K562 (cell line): Measurements from ENCODE around the gene VSIG4. TPM values are rescaled to one million over a fixed set of nuclear protein-coding genes. Genes with fewer than 3 reads are reported as not detected.

Experiments used
- ATF1 ChIP-seq, 2 experiments: fragments of 450-650 bp in 1 of 2; IDR thresholded peaks; 2 replicates each; pipeline ENCODE4 v1.6.1; 2016; ENCODE audit warnings: missing compliant biosample characterization in 1 of 2, missing genetic modification characterization in 1 of 2
- BMI1 ChIP-seq: fragments of 150-350 bp; IDR thresholded peaks from 2 replicates; pipeline ENCODE4 v1.6.1; 2014; ENCODE audit warnings: low read length
- CREBBP ChIP-seq: IDR thresholded peaks from one replicate; pipeline ENCODE4 v1.6.1; 2012; ENCODE audit warnings: low read depth, mild to moderate bottlenecking, control low read depth, inconsistent platforms, low read length
- EWSR1 ChIP-seq: fragments of 450-650 bp; IDR thresholded peaks from 2 replicates; pipeline ENCODE4 v1.6.1; 2018; ENCODE audit warnings: borderline replicate concordance, mild to moderate bottlenecking, low read depth, moderate library complexity; ENCODE audit not compliant: partially characterized antibody
- HNRNPK ChIP-seq: fragments of 200-400 bp; formaldehyde crosslinking; IDR thresholded peaks from one replicate; pipeline ENCODE4 v1.6.1; 2018; ENCODE audit warnings: mild to moderate bottlenecking, low read depth, low read length; ENCODE audit not compliant: poor library complexity, severe bottlenecking
- HNRNPUL1 ChIP-seq: fragments of 200-400 bp; formaldehyde crosslinking; IDR thresholded peaks from 2 replicates; pipeline ENCODE4 v1.6.1; 2017; ENCODE audit warnings: low read length
- MAFG ChIP-seq: fragments of 450-650 bp; conservative IDR thresholded peaks from 2 replicates; pipeline ENCODE4 v1.6.1; 2016; ENCODE audit warnings: missing genetic modification characterization, missing compliant biosample characterization
- MLX ChIP-seq, 2 experiments: fragments of 450-650 bp in 1 of 2; sonication (generic) in 1 of 2; formaldehyde crosslinking; conservative IDR thresholded peaks; 2 replicates each; pipeline versions ENCODE4 v1.4.0 to v1.8.1; 2020 to 2022; ENCODE audit warnings: mild to moderate bottlenecking in 1 of 2, missing genetic modification reagents in 1 of 2
- NFE2L1 ChIP-seq: fragments of 450-650 bp; IDR thresholded peaks from 2 replicates; pipeline ENCODE4 v1.6.1; 2016; ENCODE audit warnings: missing genetic modification characterization, low read depth, mild to moderate bottlenecking, missing compliant biosample characterization, moderate library complexity, borderline replicate concordance
- PTBP1 ChIP-seq: fragments of 200-400 bp; formaldehyde crosslinking; IDR thresholded peaks from 2 replicates; pipeline ENCODE4 v1.6.1; 2017; ENCODE audit warnings: low read depth, low read length
- TBL1XR1 ChIP-seq, 2 experiments: IDR thresholded peaks; 2 replicates each; pipeline ENCODE4 v1.6.1; 2012; ENCODE audit warnings: improper control_type of control experiment in 2 of 2, low read length in 2 of 2, mild to moderate bottlenecking in 1 of 2
- VEZF1 ChIP-seq: fragments of 200-800 bp; sonication (Bioruptor generic); IDR thresholded peaks from 2 replicates; pipeline ENCODE4 v1.6.1; 2017; ENCODE audit warnings: missing genetic modification characterization, missing compliant biosample characterization
- ZNF174 ChIP-seq: fragments of 250-450 bp; sonication (Bioruptor Pico); IDR thresholded peaks from 2 replicates; pipeline ENCODE4 v1.4.0; 2020; ENCODE audit warnings: mild to moderate bottlenecking
- ZNF280B ChIP-seq: fragments of 250-450 bp; sonication (Bioruptor Pico); IDR thresholded peaks from 2 replicates; pipeline ENCODE4 v1.5.1; 2021; ENCODE audit warnings: mild to moderate bottlenecking
- ZNF316 ChIP-seq: fragments of 450-650 bp; IDR thresholded peaks from 2 replicates; pipeline ENCODE4 v1.6.1; 2016
- polyA plus RNA-seq, 8 experiments: library from polyadenylated mRNA; depleted of rRNA in 4 of 8; stranded (reverse) in 5 of 8; unstranded in 3 of 8; fragments of >200 nt; fragmentation: Nextera tagmentation in 2 of 8; fragmentation: Illumina TruSeq in 1 of 8; extraction: Ambion mirVana in 2 of 8; extraction: Trizol in 1 of 8; gene quantifications; 2 replicates each; pipeline versions ENCODE4 v1.2.1 to v1.2.3, GENCODE V29; 2011 to 2014; ENCODE audit warnings: inconsistent platforms in 1 of 8, missing spikeins in 1 of 8
- total RNA-seq, 7 experiments: library from RNA; depleted of rRNA in 6 of 7; stranded (reverse); fragments of >200 nt in 6 of 7; fragmentation: Illumina TruSeq in 2 of 7; extraction: Trizol in 2 of 7; gene quantifications; 2 replicates each; pipeline versions ENCODE4 v1.2.1 to v1.2.3, GENCODE V29; 2011 to 2021; ENCODE audit warnings: low replicate concordance in 1 of 7
- TF ChIP-seq, protein P1 (sequence below): fragments of 450-650 bp; formaldehyde crosslinking; IDR thresholded peaks from 2 replicates; pipeline ENCODE4 v1.4.0; 2020; ENCODE audit warnings: mild to moderate bottlenecking, moderate library complexity
- TF ChIP-seq, protein P2 (sequence below): fragments of 150-350 bp; conservative IDR thresholded peaks from 2 replicates; pipeline ENCODE4 v1.6.1; 2014; ENCODE audit warnings: low read length

Gene VSIG4
- total and polyA plus RNA-seq, 9 of the 15 experiments (the other 6 are each of a cell fraction or from before 2014, with no cell fraction given) = 0.22 to 1.6 (median 0.46) TPM; not detected in 1

DNA sequence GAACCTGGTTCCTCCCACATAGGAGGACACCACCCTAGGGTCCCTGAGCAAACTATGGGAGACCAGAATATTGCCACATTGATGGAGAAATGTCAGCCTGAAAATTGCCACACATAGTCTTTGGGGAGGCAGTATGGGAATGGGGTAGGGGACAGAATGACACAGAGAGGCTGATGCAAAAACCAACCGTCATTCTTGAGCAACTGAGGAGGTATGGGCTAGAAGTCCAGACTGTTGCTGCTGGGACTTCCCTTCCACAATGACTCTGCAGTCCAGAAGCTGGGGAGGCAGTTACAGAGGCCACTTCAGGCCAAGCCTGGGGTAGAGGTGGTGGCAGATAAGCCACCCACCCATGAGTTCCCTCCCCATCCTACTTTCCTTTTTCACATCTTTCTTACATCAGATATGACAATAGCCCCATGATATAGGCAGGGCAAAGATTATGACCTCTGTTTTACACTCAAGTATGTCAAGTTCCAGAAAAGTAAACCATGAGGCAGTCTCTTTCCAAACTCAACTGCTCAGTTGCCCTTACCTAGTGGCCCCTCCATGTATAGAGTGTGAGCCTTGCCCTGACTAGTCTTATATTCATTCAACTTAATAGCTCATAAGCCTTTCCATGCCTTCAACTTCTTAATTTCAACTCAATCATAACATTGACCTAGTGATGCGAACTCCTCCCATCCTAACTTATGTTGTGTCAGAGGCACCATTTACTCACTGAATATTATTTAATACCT is 41.7 kb downstream of the VSIG4 start (continued):
- TF ChIP-seq, protein P1, sequence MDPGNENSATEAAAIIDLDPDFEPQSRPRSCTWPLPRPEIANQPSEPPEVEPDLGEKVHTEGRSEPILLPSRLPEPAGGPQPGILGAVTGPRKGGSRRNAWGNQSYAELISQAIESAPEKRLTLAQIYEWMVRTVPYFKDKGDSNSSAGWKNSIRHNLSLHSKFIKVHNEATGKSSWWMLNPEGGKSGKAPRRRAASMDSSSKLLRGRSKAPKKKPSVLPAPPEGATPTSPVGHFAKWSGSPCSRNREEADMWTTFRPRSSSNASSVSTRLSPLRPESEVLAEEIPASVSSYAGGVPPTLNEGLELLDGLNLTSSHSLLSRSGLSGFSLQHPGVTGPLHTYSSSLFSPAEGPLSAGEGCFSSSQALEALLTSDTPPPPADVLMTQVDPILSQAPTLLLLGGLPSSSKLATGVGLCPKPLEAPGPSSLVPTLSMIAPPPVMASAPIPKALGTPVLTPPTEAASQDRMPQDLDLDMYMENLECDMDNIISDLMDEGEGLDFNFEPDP (CRISPR knock-in tag) = no peak
- TF ChIP-seq ZNF316 (peak; percentile 95), ZNF174 (CRISPR knock-in tag) (no peak), ATF1 (CRISPR knock-in tag; IDR thresholded peaks at IDR 0.05) (no peak), ATF1 (tag; IDR thresholded peaks at IDR 0.05) (peak; percentile 73), PTBP1 (no peak), EWSR1 (no peak), NFE2L1 (tag) (no peak), ZNF280B (no peak), BMI1 (no peak), VEZF1 (CRISPR knock-in tag) (peak; percentile 91), CREBBP (no peak), TBL1XR1 (IDR thresholded peaks at IDR 0.05; ENCODE audit: low read length in 2 of 2) (peak; percentile 83 to 96; a peak in 3 of 4 replicates), MAFG (tag) (peak; percentile 91), MLX (CRISPR knock-in tag; conservative IDR thresholded peaks at IDR 0.05) (no peak), HNRNPUL1 (no peak), HNRNPK (no peak)
- TF ChIP-seq, protein P2, sequence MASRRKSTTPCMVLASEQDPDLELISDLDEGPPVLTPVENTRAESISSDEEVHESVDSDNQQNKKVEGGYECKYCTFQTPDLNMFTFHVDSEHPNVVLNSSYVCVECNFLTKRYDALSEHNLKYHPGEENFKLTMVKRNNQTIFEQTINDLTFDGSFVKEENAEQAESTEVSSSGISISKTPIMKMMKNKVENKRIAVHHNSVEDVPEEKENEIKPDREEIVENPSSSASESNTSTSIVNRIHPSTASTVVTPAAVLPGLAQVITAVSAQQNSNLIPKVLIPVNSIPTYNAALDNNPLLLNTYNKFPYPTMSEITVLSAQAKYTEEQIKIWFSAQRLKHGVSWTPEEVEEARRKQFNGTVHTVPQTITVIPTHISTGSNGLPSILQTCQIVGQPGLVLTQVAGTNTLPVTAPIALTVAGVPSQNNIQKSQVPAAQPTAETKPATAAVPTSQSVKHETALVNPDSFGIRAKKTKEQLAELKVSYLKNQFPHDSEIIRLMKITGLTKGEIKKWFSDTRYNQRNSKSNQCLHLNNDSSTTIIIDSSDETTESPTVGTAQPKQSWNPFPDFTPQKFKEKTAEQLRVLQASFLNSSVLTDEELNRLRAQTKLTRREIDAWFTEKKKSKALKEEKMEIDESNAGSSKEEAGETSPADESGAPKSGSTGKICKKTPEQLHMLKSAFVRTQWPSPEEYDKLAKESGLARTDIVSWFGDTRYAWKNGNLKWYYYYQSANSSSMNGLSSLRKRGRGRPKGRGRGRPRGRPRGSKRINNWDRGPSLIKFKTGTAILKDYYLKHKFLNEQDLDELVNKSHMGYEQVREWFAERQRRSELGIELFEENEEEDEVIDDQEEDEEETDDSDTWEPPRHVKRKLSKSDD = no peak
